HCT116 (cell line): ENCODE data around the gene EHF. TPM values are rescaled to one million over a fixed set of nuclear protein-coding genes. Genes with fewer than 3 reads are reported as not detected.
"Not testable (repeated sequence)": the region's sequence is repeated elsewhere in the genome, so short reads cannot be mapped to it uniquely, and the experiment has no call there.

Experiments
- ATAC-seq: fragments of 200-7000 bp; cut with Tn5 transposase; 2 replicates; pipeline ENCODE4 v1.9.1; 2020; ENCODE audit warnings: mild to moderate bottlenecking, moderate library complexity
- BruUV-seq: library from RNA; stranded (reverse); fragments of 400-500 nt; replicated peaks from 2 replicates; lab custom pipeline; 2021; lab: Mats Ljungman, UMichigan
- CTCF ChIA-PET: fragments of 300-600 bp; sonication (Branson Sonifier 250); formaldehyde crosslinking; loops from one replicate; lab custom pipeline; 2021; ENCODE audit warnings: antibody characterized with exemption; lab: Charles Lee
- POLR2A ChIA-PET: fragments of 300-600, 350-600 bp; sonication (Branson Sonifier 250); formaldehyde crosslinking; loops from one replicate; lab custom pipeline; 2021; ENCODE audit warnings: antibody characterized with exemption; lab: Charles Lee
- RAD21 ChIA-PET, 2 experiments: fragments of 300-600 bp; sonication (Branson Sonifier 250); formaldehyde crosslinking; loops; one replicate each; lab custom pipeline; 2023; ENCODE audit warnings: low total read pairs in 2 of 2; ENCODE audit not compliant: uncharacterized antibody in 2 of 2, unreplicated experiment in 2 of 2, low non-redundant PET in 1 of 2; lab: Charles Lee
- DNase-seq: peaks from one replicate; pipeline ENCODE4 v3.0.0-alpha.2; 2010; ENCODE audit warnings: low read depth, low spot score
- H2AFZ ChIP-seq: fragments of 200-600 bp; shearing (Covaris generic), sonication (generic); 2 replicates; pipeline ENCODE4 v1.6.1; 2017; ENCODE audit warnings: low read depth, mixed run types, mixed read lengths, antibody characterized with exemption, low read length; ENCODE audit not compliant: poor library complexity, severe bottlenecking
- H3K27ac ChIP-seq: 2 replicates; pipeline ENCODE4 v1.5.1; 2012; ENCODE audit warnings: low read depth, low read length
- H3K27me3 ChIP-seq: fragments of 200-600 bp; sonication (generic); 2 replicates; pipeline ENCODE4 v1.6.1; 2016; ENCODE audit warnings: mixed run types, low read length, mixed read lengths; ENCODE audit not compliant: insufficient read depth
- H3K36me3 ChIP-seq, 2 experiments: fragments of 200-500 bp in 1 of 2; fragments of 200-600 bp in 1 of 2; sonication (Bioruptor generic) in 1 of 2; sonication (generic) in 1 of 2; 2 replicates each; pipeline versions ENCODE4 v1.5.1 to v1.6.1; 2014 to 2016; ENCODE audit warnings: low read length in 2 of 2, inconsistent platforms in 1 of 2, mixed read lengths in 1 of 2, mixed run types in 1 of 2; ENCODE audit not compliant: insufficient read depth in 2 of 2, control insufficient read depth in 1 of 2
- H3K4me1 ChIP-seq, 2 experiments: fragments of 200-600 bp in 1 of 2; sonication (generic) in 1 of 2; 2 replicates each; pipeline versions ENCODE4 v1.5.1 to v1.6.1; 2012 to 2017; ENCODE audit warnings: low read length in 2 of 2, inconsistent platforms in 1 of 2, mild to moderate bottlenecking in 1 of 2, mixed read lengths in 1 of 2, mixed run types in 1 of 2, moderate library complexity in 1 of 2; ENCODE audit not compliant: insufficient read depth in 2 of 2, control insufficient read depth in 1 of 2
- H3K4me2 ChIP-seq: fragments of 200-600 bp; sonication (generic); 2 replicates; pipeline ENCODE4 v1.6.1; 2017; ENCODE audit warnings: mixed run types, low read length, mixed read lengths
- H3K4me3 ChIP-seq, 2 experiments: fragments of 200-600 bp in 1 of 2; sonication (generic) in 1 of 2; replicated peaks in 1 of 2; 2 replicates each; pipeline ENCODE4 v1.5.1; 2011 to 2016; ENCODE audit warnings: low read length in 2 of 2, control low read depth in 1 of 2, low read depth in 1 of 2, mild to moderate bottlenecking in 1 of 2, mixed read lengths in 1 of 2, mixed run types in 1 of 2
- H3K79me2 ChIP-seq: fragments of 200-600 bp; sonication (generic); 2 replicates; pipeline ENCODE4 v1.6.1; 2017; ENCODE audit warnings: mild to moderate bottlenecking, mixed run types, low read length, moderate library complexity, mixed read lengths; ENCODE audit not compliant: insufficient read depth
- H3K9ac ChIP-seq: fragments of 200-600 bp; sonication (generic); 2 replicates; pipeline ENCODE4 v1.6.1; 2016; ENCODE audit warnings: low read length, mixed read lengths
- H3K9me2 ChIP-seq: fragments of 200-600 bp; sonication (generic), shearing (Covaris generic); 2 replicates; pipeline ENCODE4 v1.6.1; 2017; ENCODE audit warnings: mixed run types, mild to moderate bottlenecking, moderate library complexity; ENCODE audit not compliant: insufficient read depth
- H3K9me3 ChIP-seq, 2 experiments: fragments of 200-500 bp in 1 of 2; fragments of 200-600 bp in 1 of 2; sonication (Bioruptor generic) in 1 of 2; sonication (generic) in 1 of 2; 2 replicates each; pipeline ENCODE4 v1.6.1; 2014 to 2017; ENCODE audit warnings: low read length in 2 of 2, mixed read lengths in 2 of 2, inconsistent platforms in 1 of 2, low read depth in 1 of 2, mild to moderate bottlenecking in 1 of 2, mixed run types in 1 of 2, moderate library complexity in 1 of 2; ENCODE audit not compliant: control insufficient read depth in 1 of 2, insufficient read depth in 1 of 2
- H4K20me1 ChIP-seq: fragments of 200-600 bp; sonication (generic), shearing (Covaris generic); 2 replicates; pipeline ENCODE4 v1.6.1; 2017; ENCODE audit warnings: mixed run types, mild to moderate bottlenecking, moderate library complexity; ENCODE audit not compliant: insufficient read depth
- CEBPB ChIP-seq: IDR thresholded peaks from 2 replicates; pipeline ENCODE4 v1.6.1; 2012; ENCODE audit warnings: low read depth
- ELF1 ChIP-seq: IDR thresholded peaks from 2 replicates; pipeline ENCODE4 v1.6.1; 2012; ENCODE audit warnings: low read depth, borderline replicate concordance
- POLR2AphosphoS5 ChIP-seq: IDR thresholded peaks from 2 replicates; pipeline ENCODE4 v1.6.1; 2011; ENCODE audit warnings: mild to moderate bottlenecking, low read depth, low read length, moderate library complexity
- SIN3A ChIP-seq: IDR thresholded peaks from 2 replicates; pipeline ENCODE4 v1.6.1; 2012; ENCODE audit warnings: low read depth
- intact Hi-C: fragments of 100-400 bp; cut with micrococcal nuclease; formaldehyde crosslinking; loops from 2 replicates; pipeline ENCODE4 v1.10.0; 2022
- total RNA-seq: library from RNA; stranded (reverse); gene quantifications from one replicate; pipeline ENCODE4 v1.2.1, GENCODE V29; 2021; ENCODE audit not compliant: unreplicated experiment
- TF ChIP-seq, protein P1 (sequence below): IDR thresholded peaks from 2 replicates; pipeline ENCODE4 v1.6.1; 2012; ENCODE audit warnings: low read depth
- TF ChIP-seq, protein P2 (sequence below): IDR thresholded peaks from 2 replicates; pipeline ENCODE4 v1.6.1; 2011; ENCODE audit warnings: mild to moderate bottlenecking, low read length, moderate library complexity; ENCODE audit not compliant: insufficient replicate concordance; ENCODE audit errors: extremely low read depth

The EHF gene
- total RNA-seq, 1 experiment from 2014 or later = 51.5 TPM

DNA sequence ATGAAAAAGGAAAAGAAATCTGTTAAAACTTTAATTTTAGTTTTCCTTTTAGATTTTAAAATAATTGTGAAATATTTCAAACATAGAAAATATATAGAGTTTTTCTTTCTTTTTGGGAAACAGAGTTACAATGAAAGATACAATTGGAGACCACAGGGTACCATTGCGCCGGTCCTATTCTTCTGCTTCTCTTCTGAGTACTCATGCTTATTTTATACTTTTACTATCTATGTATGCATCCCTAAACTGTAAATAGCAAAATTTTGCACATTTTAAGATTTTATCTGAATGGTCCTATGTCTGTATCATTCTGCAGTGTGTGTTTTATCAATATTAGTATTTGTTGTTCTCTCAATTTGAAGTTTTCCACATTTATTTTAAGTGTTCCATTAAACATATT is 65.0 kb downstream of the EHF start (continued):
- TF ChIP-seq SIN3A (no peak), POLR2AphosphoS5 (no peak), ELF1 (no peak), CEBPB (no peak)
- TF ChIP-seq, protein P1, sequence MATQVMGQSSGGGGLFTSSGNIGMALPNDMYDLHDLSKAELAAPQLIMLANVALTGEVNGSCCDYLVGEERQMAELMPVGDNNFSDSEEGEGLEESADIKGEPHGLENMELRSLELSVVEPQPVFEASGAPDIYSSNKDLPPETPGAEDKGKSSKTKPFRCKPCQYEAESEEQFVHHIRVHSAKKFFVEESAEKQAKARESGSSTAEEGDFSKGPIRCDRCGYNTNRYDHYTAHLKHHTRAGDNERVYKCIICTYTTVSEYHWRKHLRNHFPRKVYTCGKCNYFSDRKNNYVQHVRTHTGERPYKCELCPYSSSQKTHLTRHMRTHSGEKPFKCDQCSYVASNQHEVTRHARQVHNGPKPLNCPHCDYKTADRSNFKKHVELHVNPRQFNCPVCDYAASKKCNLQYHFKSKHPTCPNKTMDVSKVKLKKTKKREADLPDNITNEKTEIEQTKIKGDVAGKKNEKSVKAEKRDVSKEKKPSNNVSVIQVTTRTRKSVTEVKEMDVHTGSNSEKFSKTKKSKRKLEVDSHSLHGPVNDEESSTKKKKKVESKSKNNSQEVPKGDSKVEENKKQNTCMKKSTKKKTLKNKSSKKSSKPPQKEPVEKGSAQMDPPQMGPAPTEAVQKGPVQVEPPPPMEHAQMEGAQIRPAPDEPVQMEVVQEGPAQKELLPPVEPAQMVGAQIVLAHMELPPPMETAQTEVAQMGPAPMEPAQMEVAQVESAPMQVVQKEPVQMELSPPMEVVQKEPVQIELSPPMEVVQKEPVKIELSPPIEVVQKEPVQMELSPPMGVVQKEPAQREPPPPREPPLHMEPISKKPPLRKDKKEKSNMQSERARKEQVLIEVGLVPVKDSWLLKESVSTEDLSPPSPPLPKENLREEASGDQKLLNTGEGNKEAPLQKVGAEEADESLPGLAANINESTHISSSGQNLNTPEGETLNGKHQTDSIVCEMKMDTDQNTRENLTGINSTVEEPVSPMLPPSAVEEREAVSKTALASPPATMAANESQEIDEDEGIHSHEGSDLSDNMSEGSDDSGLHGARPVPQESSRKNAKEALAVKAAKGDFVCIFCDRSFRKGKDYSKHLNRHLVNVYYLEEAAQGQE = no peak
- TF ChIP-seq, protein P2, sequence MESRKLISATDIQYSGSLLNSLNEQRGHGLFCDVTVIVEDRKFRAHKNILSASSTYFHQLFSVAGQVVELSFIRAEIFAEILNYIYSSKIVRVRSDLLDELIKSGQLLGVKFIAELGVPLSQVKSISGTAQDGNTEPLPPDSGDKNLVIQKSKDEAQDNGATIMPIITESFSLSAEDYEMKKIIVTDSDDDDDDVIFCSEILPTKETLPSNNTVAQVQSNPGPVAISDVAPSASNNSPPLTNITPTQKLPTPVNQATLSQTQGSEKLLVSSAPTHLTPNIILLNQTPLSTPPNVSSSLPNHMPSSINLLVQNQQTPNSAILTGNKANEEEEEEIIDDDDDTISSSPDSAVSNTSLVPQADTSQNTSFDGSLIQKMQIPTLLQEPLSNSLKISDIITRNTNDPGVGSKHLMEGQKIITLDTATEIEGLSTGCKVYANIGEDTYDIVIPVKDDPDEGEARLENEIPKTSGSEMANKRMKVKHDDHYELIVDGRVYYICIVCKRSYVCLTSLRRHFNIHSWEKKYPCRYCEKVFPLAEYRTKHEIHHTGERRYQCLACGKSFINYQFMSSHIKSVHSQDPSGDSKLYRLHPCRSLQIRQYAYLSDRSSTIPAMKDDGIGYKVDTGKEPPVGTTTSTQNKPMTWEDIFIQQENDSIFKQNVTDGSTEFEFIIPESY = no peak

DNA sequence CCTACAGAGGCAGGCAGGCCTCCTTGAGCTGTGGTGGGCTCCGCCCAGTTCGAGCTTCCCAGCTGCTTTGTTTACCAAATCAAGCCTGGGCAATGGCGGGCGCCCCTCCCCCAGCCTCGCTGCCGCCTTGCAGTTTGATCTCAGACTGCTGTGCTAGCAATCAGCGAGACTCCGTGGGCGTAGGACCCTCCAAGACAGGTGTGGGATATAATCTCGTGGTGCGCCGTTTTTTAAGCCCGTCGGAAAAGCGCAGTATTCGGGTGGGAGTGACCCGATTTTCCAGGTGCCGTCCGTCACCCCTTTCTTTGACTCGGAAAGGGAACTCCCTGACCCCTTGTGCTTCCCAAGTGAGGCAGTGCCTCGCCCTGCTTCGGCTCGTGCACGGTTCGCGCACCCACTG is 71.4 kb downstream of the EHF start:
- CTCF ChIA-PET, ATAC-seq, H3K9ac ChIP-seq, H3K4me3 ChIP-seq, H3K27ac ChIP-seq, H2AFZ ChIP-seq, H3K9me2 ChIP-seq, H3K27me3 ChIP-seq, H3K4me1 ChIP-seq, H3K79me2 ChIP-seq, H3K4me2 ChIP-seq, DNase-seq, intact Hi-C loops, BruUV-seq, H3K36me3 ChIP-seq, RAD21 ChIA-PET, H4K20me1 ChIP-seq, POLR2A ChIA-PET: not testable (repeated sequence)
- peaks cover 6 to 12% of the 10 kb centered on the region in 2 experiments; a peak in 3 of 4 replicates for H3K9me3 ChIP-seq
